NCI-H1436 (cell line): ENCODE results near the gene P3R3URF.

Experiments used
- DNase-seq: peaks from one replicate; lab custom pipeline; 2025; lab: John Stamatoyannopoulos, UW

Gene P3R3URF

DNA sequence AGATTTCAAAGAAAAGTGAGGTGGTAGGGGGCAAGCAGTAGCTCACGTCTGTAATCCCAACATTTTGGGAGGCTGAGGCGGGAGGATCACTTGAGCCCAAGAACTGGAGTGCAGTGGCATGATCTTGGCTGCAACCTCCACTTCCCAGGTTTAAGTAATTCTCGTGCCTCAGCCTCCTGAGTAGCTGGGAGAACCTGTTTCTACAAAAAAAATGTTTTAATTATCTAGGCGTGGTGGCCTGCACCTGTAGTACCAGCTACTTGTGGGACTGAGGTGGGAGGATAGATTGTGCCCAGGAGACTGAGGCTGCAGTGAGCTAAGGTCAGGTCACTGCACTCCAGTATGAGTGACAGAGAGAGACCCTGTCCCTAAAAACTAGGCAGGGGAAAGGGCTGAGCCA, 4.0 kb downstream of the P3R3URF start:
- no peak for DNase-seq

DNA sequence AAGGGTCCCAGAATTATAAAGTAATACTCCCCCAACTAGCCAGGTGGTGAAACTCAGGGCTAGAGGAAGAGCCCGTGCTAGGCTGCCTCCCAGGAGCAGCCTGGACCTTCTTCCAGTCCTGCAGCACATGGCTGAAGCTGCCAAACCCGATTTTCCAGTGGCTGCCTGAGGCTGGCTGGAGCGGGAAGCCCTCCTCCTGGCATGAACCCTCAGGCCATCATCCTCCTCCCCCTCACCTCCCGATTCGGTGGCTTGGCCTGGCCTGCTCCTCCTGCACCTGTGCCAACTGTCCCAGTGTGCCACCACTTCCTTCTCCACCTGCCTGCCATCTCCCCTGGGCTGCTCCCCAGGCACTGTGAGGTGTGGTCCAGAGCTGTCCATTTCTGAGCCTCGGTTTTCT, 4.4 kb downstream of the P3R3URF start:
- DNase-seq: no peak

DNA sequence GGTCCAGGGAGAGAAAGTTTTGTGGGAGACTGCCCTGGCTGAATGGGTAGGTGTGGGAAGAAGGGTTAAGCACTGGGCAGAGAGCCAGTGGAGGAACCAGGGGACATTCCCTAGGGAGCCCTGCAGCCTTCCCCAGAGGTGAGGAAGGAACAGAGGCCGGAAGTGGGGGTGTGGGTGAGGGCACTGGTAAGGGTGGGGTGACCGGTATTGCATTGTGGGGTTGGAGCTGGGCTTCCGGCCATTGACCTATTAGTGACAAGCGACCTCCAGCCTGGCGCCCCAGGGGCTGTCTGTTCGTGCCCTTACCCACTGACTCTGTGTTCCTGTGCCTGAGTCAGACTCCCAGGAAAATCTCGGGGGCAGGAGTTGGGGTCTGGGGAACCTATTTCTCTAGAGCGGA, 4.9 kb downstream of the P3R3URF start:
- no peak for DNase-seq

GRCh38 chr1:46169811-46170454, 6.4 kb downstream of the P3R3URF start:
- no peak for DNase-seq

- no peak for DNase-seq
Measured at GRCh38 chr1:46168477-46168876, 7.8 kb downstream of the P3R3URF start.

- DNase-seq: no peak
Measured at GRCh38 chr1:46166521-46167462, 9.5 kb downstream of the P3R3URF start.

- DNase-seq: no peak
Measured at GRCh38 chr1:46160212-46160611, 16.1 kb downstream of the P3R3URF start.

- no peak for DNase-seq
Measured at GRCh38 chr1:46159516-46159915, 16.8 kb downstream of the P3R3URF start.

DNA sequence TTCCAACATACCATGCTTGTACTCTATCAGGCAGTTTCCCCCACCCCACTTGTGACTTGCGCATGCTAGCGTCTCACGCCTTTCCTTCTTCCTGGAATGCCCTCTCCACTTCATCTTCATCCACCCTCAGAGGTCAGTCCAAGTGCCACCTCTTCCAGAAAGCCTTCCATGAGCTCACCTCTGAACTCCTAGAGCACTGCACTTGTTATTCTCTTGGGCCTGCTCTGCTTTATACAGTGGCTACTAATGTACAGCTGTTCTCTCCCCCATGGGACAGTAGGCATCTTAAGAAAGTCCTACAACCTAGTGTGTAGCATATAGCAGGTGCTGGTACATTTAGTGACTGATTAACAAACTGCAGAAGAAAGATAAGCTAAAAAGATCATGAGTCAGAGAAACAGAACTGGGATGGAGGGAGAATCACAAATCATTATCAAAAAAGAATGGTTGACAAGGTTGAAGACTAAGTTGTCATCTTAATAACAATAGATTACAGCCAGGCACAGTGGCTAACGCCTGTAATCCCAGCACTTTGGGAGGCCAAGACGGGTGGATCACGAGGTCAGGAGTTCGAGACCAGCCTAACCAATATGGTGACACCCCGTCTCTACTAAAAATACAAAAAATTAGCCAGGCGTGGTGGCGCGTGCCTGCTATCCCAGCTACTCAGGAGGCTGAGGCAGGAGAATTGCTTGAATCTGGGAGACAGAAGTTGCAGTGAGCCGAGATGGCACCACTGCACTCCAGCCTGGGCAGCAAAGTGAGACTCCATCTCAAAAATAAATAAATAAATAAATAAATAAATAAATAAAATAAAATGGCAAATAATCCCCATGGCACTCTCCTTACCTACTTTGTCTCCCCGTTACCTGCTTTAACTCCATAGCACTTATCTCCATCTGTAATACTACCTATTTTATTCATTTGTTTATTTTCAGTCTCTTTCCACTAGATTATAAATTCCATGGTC, 17.7 kb downstream of the P3R3URF start:
- DNase-seq: no peak

- no peak for DNase-seq
Measured at GRCh38 chr1:46157916-46158311, 18.4 kb downstream of the P3R3URF start.

DNA sequence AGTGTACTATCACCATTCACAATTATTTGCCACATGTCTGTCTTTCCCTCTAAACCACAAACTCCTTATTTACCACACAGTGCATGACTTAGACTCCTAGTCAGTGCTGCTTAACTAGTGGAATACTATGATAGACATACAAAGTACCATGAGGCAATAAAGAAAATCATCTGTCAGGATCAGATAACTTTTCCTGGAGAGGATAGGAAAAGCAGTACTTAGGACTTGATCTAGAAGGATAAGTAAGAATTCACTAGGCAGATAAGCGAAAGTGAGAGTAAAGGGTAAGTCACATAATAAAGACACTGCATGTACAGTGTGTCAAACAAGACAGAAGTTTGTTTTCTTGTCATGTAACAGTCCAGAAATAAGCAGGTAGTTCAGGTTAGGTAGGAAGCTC, 22.6 kb downstream of the P3R3URF start:
- no peak for DNase-seq

- no peak for DNase-seq
Measured at GRCh38 chr1:46153228-46153627, 23.1 kb downstream of the P3R3URF start.

- no peak for DNase-seq
Measured at GRCh38 chr1:46152016-46152415, 24.3 kb downstream of the P3R3URF start.

- no peak for DNase-seq
Measured at GRCh38 chr1:46150085-46150484, 26.2 kb downstream of the P3R3URF start.

DNA sequence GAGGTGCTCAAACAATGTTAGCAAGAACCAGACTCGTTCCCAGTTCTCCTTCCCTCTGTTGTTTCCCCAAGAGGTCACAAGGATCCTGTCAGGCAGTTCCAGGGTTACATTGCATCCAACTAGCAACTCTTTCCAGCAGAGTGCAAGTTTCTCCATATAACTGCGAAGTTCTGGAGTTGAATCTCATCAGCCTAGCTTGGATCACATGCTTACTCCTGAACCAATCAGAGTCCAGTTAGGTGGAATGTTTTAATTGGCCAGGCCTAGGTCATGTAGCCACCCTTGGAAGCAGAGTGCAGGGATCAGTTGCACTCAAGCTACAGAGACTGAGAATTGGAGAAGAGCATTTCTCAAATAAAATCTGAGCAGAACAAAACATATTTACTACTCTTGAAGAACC, 28.0 kb downstream of the P3R3URF start:
- no peak for DNase-seq

- DNase-seq: no peak
Measured at GRCh38 chr1:46137916-46138315, 38.4 kb downstream of the P3R3URF start.

- DNase-seq: no peak
Measured at GRCh38 chr1:46136711-46137110, 39.6 kb downstream of the P3R3URF start.

- peak; percentile 44 for DNase-seq
Measured at GRCh38 chr1:46134660-46135331, 41.5 kb downstream of the P3R3URF start.

GRCh38 chr1:46133781-46134350, 42.4 kb downstream of the P3R3URF start:
- no peak for DNase-seq

DNA sequence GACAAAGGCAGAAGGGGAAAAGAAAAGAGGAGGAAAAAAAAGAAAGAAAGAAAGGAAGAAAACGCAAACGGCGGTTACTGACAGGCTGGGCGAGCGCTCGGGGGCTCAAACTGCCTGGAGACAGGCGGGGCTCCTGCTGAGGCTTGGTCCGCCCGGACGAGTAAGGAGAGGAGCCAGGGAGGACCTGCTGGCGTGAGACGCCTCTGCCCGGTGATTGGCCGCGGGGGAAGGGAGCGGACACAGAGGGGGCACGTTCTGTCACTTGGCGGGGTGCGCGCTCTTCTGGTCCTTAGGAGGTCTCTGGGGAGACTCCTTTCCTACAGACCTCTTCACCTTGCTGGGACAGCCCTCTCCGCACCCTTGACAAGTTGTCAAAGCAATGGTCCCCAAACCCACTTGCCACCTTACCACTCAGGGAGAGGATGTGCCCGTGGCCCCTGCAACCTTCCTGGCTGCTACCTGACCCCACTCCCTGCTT, 43.1 kb downstream of the P3R3URF start:
- peak; percentile 90 for DNase-seq

- DNase-seq: peak; percentile 98
Measured at GRCh38 chr1:46132529-46133180, 43.6 kb downstream of the P3R3URF start, which contains the start of gene PIK3R3. PIK3R3 (minus strand) TSS chr1:46132629; CDS start chr1:46131952, 677 bp downstream.
